Left forelimb (tissue), 1 donor: ENCODE measurements around the gene SIGLEC15.
"Not testable (repeated sequence)": the region's sequence is repeated elsewhere in the genome, so short reads cannot be mapped to it uniquely, and the experiment has no call there.

ENCODE experiments used
- DNase-seq: peaks from one replicate; pipeline ENCODE4 v3.0.0-alpha.2; 2018; ENCODE audit warnings: low spot score

The SIGLEC15 gene

GRCh38 chr18:45844938-45845337 lies 19.5 kb downstream of the SIGLEC15 start:
- DNase-seq, result no peak

GRCh38 chr18:45845410-45845809 lies 19.9 kb downstream of the SIGLEC15 start:
- no peak for DNase-seq

- DNase-seq, result no peak
Observed at GRCh38 chr18:45847119-45847518, 21.6 kb downstream of the SIGLEC15 start.

GRCh38 chr18:45848643-45849042 lies 23.2 kb downstream of the SIGLEC15 start:
- DNase-seq, result not testable (repeated sequence)

- DNase-seq, result no peak
Observed at GRCh38 chr18:45849529-45849928, 24.1 kb downstream of the SIGLEC15 start.

GRCh38 chr18:45850021-45850420 lies 24.5 kb downstream of the SIGLEC15 start:
- DNase-seq, result no peak

- DNase-seq, result no peak
Observed at GRCh38 chr18:45851161-45851925, 25.9 kb downstream of the SIGLEC15 start.

GRCh38 chr18:45852631-45853030 lies 27.2 kb downstream of the SIGLEC15 start:
- no peak for DNase-seq

- DNase-seq, result no peak
Observed at GRCh38 chr18:45854036-45854586, 28.6 kb downstream of the SIGLEC15 start.

- DNase-seq, result no peak
Observed at GRCh38 chr18:45856531-45856930, 31.1 kb downstream of the SIGLEC15 start.

- no peak for DNase-seq
Observed at GRCh38 chr18:45859334-45859733, 33.9 kb downstream of the SIGLEC15 start.

GRCh38 chr18:45860492-45860891 lies 35.0 kb downstream of the SIGLEC15 start:
- no peak for DNase-seq

GRCh38 chr18:45860971-45861370 lies 35.5 kb downstream of the SIGLEC15 start:
- DNase-seq, result no peak

GRCh38 chr18:45861926-45862325 lies 36.5 kb downstream of the SIGLEC15 start:
- no peak for DNase-seq

GRCh38 chr18:45863469-45863868 lies 38.0 kb downstream of the SIGLEC15 start:
- no peak for DNase-seq

- no peak for DNase-seq
Observed at GRCh38 chr18:45864081-45864480, 38.6 kb downstream of the SIGLEC15 start.

- no peak for DNase-seq
Observed at GRCh38 chr18:45865466-45865865, 40.0 kb downstream of the SIGLEC15 start.

- no peak for DNase-seq
Observed at GRCh38 chr18:45870419-45870818, 44.9 kb downstream of the SIGLEC15 start.

GRCh38 chr18:45871431-45872084 lies 46.1 kb downstream of the SIGLEC15 start:
- DNase-seq, result no peak

GRCh38 chr18:45874491-45875184 lies 49.2 kb downstream of the SIGLEC15 start:
- no peak for DNase-seq

- no peak for DNase-seq
Observed at GRCh38 chr18:45876161-45876560, 50.7 kb downstream of the SIGLEC15 start.

- DNase-seq, result no peak
Observed at GRCh38 chr18:45877403-45877802, 51.9 kb downstream of the SIGLEC15 start.
